ACHN (cell line): ENCODE results near the gene ZFP82.

ENCODE experiments used
- DNase-seq: peaks from one replicate; pipeline ENCODE4 v3.0.0-alpha.2; 2015
- in situ Hi-C: cut with HindIII; loops from 2 replicates; pipeline ENCODE4 v1.10.0; 2017; ENCODE audit warnings: low sequenced_read_pairs, low pct_ligation_motif_present, low pct_unique_long_range_greater_than_20kb

Gene ZFP82

GRCh38 chr19:36378625-36379509, 39.6 kb downstream of the ZFP82 start, which contains the start of gene ZFP14:
ZFP14 (minus strand) TSS chr19:36379201; CDS start chr19:36367892, 11,309 bp downstream.
- DNase-seq: peak; percentile 90
- in situ Hi-C loops: no loop called here

- DNase-seq: no peak
- in situ Hi-C loops: no loop called here
Measured at GRCh38 chr19:36377541-36378178, 40.8 kb downstream of the ZFP82 start.

GRCh38 chr19:36373638-36374156, 44.7 kb downstream of the ZFP82 start:
- in situ Hi-C loops: no loop called here
- DNase-seq: no peak

GRCh38 chr19:36371886-36372285, 46.6 kb downstream of the ZFP82 start:
- no peak for DNase-seq
- in situ Hi-C loops: no loop called here

GRCh38 chr19:36363845-36364244, 54.6 kb downstream of the ZFP82 start:
- no peak for DNase-seq
- in situ Hi-C loops: no loop called here
